GM12878 (cell line): ENCODE results near the gene NUP205. TPM values are rescaled to one million over a fixed set of nuclear protein-coding genes. Genes with fewer than 3 reads are reported as not detected.

Experiments
- ATAC-seq: fragments of 200-7000 bp; cut with Tn5 transposase; 3 replicates; pipeline ENCODE4 v1.9.1; 2020; ENCODE audit warnings: mild to moderate bottlenecking, moderate library complexity
- BruUV-seq: library from RNA; stranded (reverse); fragments of 400-500 nt; replicated peaks from 2 replicates; lab custom pipeline; 2021; lab: Mats Ljungman, UMichigan
- CTCF ChIA-PET: fragments of 300-600 bp; sonication (Branson Sonifier 250); formaldehyde crosslinking; extraction: SDS; loops from one replicate; lab custom pipeline; 2021; ENCODE audit warnings: inconsistent platforms; lab: Yijun Ruan, JAX
- POLR2A ChIA-PET: fragments of 350-600 bp; formaldehyde crosslinking; extraction: SDS; loops from one replicate; lab custom pipeline; 2021; ENCODE audit warnings: inconsistent platforms; lab: Charles Lee
- RAD21 ChIA-PET: fragments of 300-600 bp; sonication (Branson Sonifier 250); formaldehyde crosslinking; loops from one replicate; lab custom pipeline; 2023; ENCODE audit warnings: antibody characterized with exemption; ENCODE audit not compliant: unreplicated experiment; lab: Charles Lee
- SMC1A ChIA-PET: fragments of 300-600 bp; sonication (Branson Sonifier 250); formaldehyde crosslinking; loops from one replicate; lab custom pipeline; 2023; ENCODE audit not compliant: unreplicated experiment, uncharacterized antibody; lab: Charles Lee
- DNase-seq: peaks from one replicate; pipeline ENCODE4 v3.0.0-alpha.2; 2011; ENCODE audit warnings: low read depth, low spot score
- FAIRE-seq: peaks from 3 replicates; lab custom pipeline; 2011; peaks lifted over from hg19 to GRCh38; lab: Jason Lieb, UNC
- H2AFZ ChIP-seq: 2 replicates; pipeline ENCODE4 v1.6.0; 2011; ENCODE audit warnings: low read depth, low read length, control low read depth; ENCODE audit not compliant: control insufficient read depth
- H3K27ac ChIP-seq: 2 replicates; pipeline ENCODE4 v1.5.1; 2011; ENCODE audit warnings: control low read depth; ENCODE audit not compliant: control insufficient read depth, insufficient read depth
- H3K27me3 ChIP-seq, 2 experiments: replicated peaks in 1 of 2; 2 replicates each; pipeline versions ENCODE4 v1.6.0 to v1.6.1; 2011; ENCODE audit warnings: low read length in 1 of 2; ENCODE audit not compliant: control insufficient read depth in 2 of 2, insufficient read depth in 2 of 2
- H3K36me3 ChIP-seq, 2 experiments: 2 replicates each; pipeline ENCODE4 v1.5.1; 2011; ENCODE audit warnings: low read length in 1 of 2; ENCODE audit not compliant: control insufficient read depth in 2 of 2, insufficient read depth in 2 of 2
- H3K4me1 ChIP-seq: 2 replicates; pipeline ENCODE4 v1.6.1; 2011; ENCODE audit warnings: mild to moderate bottlenecking, low read length, moderate library complexity, mixed read lengths; ENCODE audit not compliant: control insufficient read depth, insufficient read depth
- H3K4me2 ChIP-seq: 2 replicates; pipeline ENCODE4 v1.6.0; 2011; ENCODE audit warnings: control low read depth; ENCODE audit not compliant: control insufficient read depth, insufficient read depth
- H3K4me3 ChIP-seq: fragments of 200-600 bp; sonication (generic); 2 replicates; pipeline ENCODE4 v1.5.1; 2016
- H3K79me2 ChIP-seq: 2 replicates; pipeline ENCODE4 v1.6.0; 2011; ENCODE audit warnings: low read length; ENCODE audit not compliant: control insufficient read depth, insufficient read depth
- H3K9ac ChIP-seq: 2 replicates; pipeline ENCODE4 v1.8.0; 2011; ENCODE audit warnings: low read length, control low read depth, mixed read lengths; ENCODE audit not compliant: control insufficient read depth, insufficient read depth
- H3K9me3 ChIP-seq: replicated peaks from 3 replicates; pipeline ENCODE4 v1.5.1; 2011; ENCODE audit warnings: mild to moderate bottlenecking, low read length; ENCODE audit not compliant: control insufficient read depth, insufficient read depth
- H4K20me1 ChIP-seq: 2 replicates; pipeline ENCODE4 v1.6.0; 2011; ENCODE audit not compliant: control insufficient read depth, insufficient read depth
- BACH1 ChIP-seq: fragments of 450-650 bp; IDR thresholded peaks from 2 replicates; pipeline ENCODE4 v1.6.1; 2017; ENCODE audit warnings: mild to moderate bottlenecking, borderline replicate concordance
- BRCA1 ChIP-seq: IDR thresholded peaks from 2 replicates; pipeline ENCODE4 v1.6.1; 2011; ENCODE audit warnings: low read depth, low read length, improper control_type of control experiment
- NFYA ChIP-seq: IDR thresholded peaks from 2 replicates; pipeline ENCODE4 v1.6.1; 2011; ENCODE audit warnings: low read depth, mild to moderate bottlenecking, low read length, improper control_type of control experiment, borderline replicate concordance
- PAX5 ChIP-seq: IDR thresholded peaks from 2 replicates; pipeline ENCODE4 v1.6.1; 2011; ENCODE audit warnings: low read depth, low read length, borderline replicate concordance
- RCOR1 ChIP-seq: conservative IDR thresholded peaks from 2 replicates; pipeline ENCODE4 v1.6.1; 2012; ENCODE audit warnings: low read depth, low read length, improper control_type of control experiment
- RUNX3 ChIP-seq: IDR thresholded peaks from 2 replicates; pipeline ENCODE4 v1.6.1; 2012; ENCODE audit warnings: low read length, inconsistent platforms
- SIX5 ChIP-seq: IDR thresholded peaks from 2 replicates; pipeline ENCODE4 v1.6.1; 2011; ENCODE audit warnings: mild to moderate bottlenecking, low read depth, low read length, moderate library complexity; ENCODE audit not compliant: severe bottlenecking
- SPI1 ChIP-seq: IDR thresholded peaks from 2 replicates; pipeline ENCODE4 v1.6.1; 2011; ENCODE audit warnings: low read depth, mild to moderate bottlenecking, low read length, moderate library complexity, borderline replicate concordance; ENCODE audit not compliant: insufficient read depth
- ZBTB33 ChIP-seq: fragments of 450-650 bp; IDR thresholded peaks from 2 replicates; pipeline ENCODE4 v1.6.1; 2017; ENCODE audit warnings: mild to moderate bottlenecking
- WGBS: methylation state at CpG from one replicate; pipeline ENCODE4 v1.1.6; 2016; ENCODE audit warnings: low lambda C conversion rate; ENCODE audit not compliant: insufficient replicate concordance, insufficient coverage; ENCODE audit errors: missing lambda C conversion rate; 5-methylcytosine and 5-hydroxymethylcytosine counted together
- in situ Hi-C: fragments of 300-500 bp; cut with MboI; formaldehyde crosslinking; loops from 9 replicates; pipeline ENCODE4 v1.14.3; 2018; ENCODE audit warnings: mixed read lengths
- intact Hi-C: fragments of 100-400 bp; cut with micrococcal nuclease; formaldehyde crosslinking; loops from one replicate; pipeline ENCODE4 v1.14.2; 2022; ENCODE audit not compliant: unreplicated experiment
- polyA plus RNA-seq, 11 experiments: library from polyadenylated mRNA; depleted of rRNA in 4 of 11; unstranded in 6 of 11; stranded (reverse) in 5 of 11; fragments of >200 nt; fragmentation: Nextera tagmentation in 4 of 11; fragmentation: Illumina TruSeq in 1 of 11; extraction: Ambion mirVana in 4 of 11; extraction: Trizol in 1 of 11; gene quantifications; 1 replicate in 1 of 11; 2 replicates in 10 of 11; pipeline versions ENCODE4 v1.2.1 to v1.2.3, GENCODE V29; 2011 to 2016; ENCODE audit warnings: inconsistent platforms in 2 of 11, missing spikeins in 2 of 11, low read depth in 1 of 11
- total RNA-seq, 4 experiments: library from RNA; depleted of rRNA in 3 of 4; stranded (reverse); fragments of >200 nt in 3 of 4; fragmentation: Illumina TruSeq in 1 of 4; extraction: Trizol in 1 of 4; gene quantifications; 2 replicates each; pipeline versions ENCODE4 v1.2.1 to v1.2.3, GENCODE V29; 2013 to 2021

Gene NUP205
- total and polyA plus RNA-seq, 10 of the 15 experiments (the other 5 are each of a cell fraction or from before 2014, with no cell fraction given), result 41.4 to 110 (median 85.9) TPM

GRCh38 chr7:135665042-135665441 lies 107.3 kb downstream of the NUP205 start:
- intact Hi-C loops (loop anchor here (10.0 kb wide), 1 partner anchor 310 kb away; the partner anchor contains the start of gene MTPN), in situ Hi-C loops (loop anchor here (10.0 kb wide), 1 partner anchor 310 kb away; the partner anchor contains the start of gene MTPN)
- no peak for ATAC-seq
- FAIRE-seq, result no peak
- no peak for DNase-seq
- Histone ChIP-seq H2AFZ (no peak overlapping the region), H3K9me3 (no peaks in the 10 kb centered on the region; the same call in 2 of the 3 replicates), H3K36me3 (no peaks in the 10 kb centered on the region; a peak in 1 of 4 replicates), H3K79me2 (peaks cover 31% of the 10 kb centered on the region), H3K4me1 (peaks cover 2% of the 10 kb centered on the region; the same call in 1 of the 2 replicates), H4K20me1 (no peaks in the 10 kb centered on the region), H3K4me3 (no peak overlapping the region), H3K4me2 (no peak overlapping the region), H3K27ac (no peak overlapping the region), H3K27me3 (no peaks in the 10 kb centered on the region), H3K9ac (no peak overlapping the region)
- ChIA-PET POLR2A (interaction anchor here (0.7 kb wide), 1 partner anchor 83 kb away, joined by 6 read pairs; no protein-coding TSS in a partner anchor), SMC1A (interaction anchor here (0.6 to 1.1 kb wide), 2 partner anchors 20 to 1893 kb away, joined by 3 to 5 read pairs; no protein-coding TSS in a partner anchor), CTCF (interaction anchor here (1.4 to 10.3 kb wide), 4 partner anchors 9 to 385 kb away, joined by 5 to 89 read pairs (median 40); no protein-coding TSS in a partner anchor), RAD21 (no interaction called here)
- TF ChIP-seq PAX5 (no peak), SPI1 (no peak), BRCA1 (no peak), RUNX3 (no peak), SIX5 (no peak), RCOR1 (no peak), BACH1 (no peak), NFYA (no peak), ZBTB33 (no peak)
- 64% methylated on average over 3 of the region's 3 CpGs for WGBS
- BruUV-seq, result no TSS peak
